GM19035 (cell line): ENCODE results near the gene NTRK3.
"Not testable (repeated sequence)": the region's sequence is repeated elsewhere in the genome, so short reads cannot be mapped to it uniquely, and the experiment has no call there.

ENCODE experiments used
- ATAC-seq: cut with Tn5 transposase; IDR thresholded peaks from one replicate; pipeline ENCODE4 v1.9.1; 2021; ENCODE audit not compliant: unreplicated experiment

Gene NTRK3

DNA sequence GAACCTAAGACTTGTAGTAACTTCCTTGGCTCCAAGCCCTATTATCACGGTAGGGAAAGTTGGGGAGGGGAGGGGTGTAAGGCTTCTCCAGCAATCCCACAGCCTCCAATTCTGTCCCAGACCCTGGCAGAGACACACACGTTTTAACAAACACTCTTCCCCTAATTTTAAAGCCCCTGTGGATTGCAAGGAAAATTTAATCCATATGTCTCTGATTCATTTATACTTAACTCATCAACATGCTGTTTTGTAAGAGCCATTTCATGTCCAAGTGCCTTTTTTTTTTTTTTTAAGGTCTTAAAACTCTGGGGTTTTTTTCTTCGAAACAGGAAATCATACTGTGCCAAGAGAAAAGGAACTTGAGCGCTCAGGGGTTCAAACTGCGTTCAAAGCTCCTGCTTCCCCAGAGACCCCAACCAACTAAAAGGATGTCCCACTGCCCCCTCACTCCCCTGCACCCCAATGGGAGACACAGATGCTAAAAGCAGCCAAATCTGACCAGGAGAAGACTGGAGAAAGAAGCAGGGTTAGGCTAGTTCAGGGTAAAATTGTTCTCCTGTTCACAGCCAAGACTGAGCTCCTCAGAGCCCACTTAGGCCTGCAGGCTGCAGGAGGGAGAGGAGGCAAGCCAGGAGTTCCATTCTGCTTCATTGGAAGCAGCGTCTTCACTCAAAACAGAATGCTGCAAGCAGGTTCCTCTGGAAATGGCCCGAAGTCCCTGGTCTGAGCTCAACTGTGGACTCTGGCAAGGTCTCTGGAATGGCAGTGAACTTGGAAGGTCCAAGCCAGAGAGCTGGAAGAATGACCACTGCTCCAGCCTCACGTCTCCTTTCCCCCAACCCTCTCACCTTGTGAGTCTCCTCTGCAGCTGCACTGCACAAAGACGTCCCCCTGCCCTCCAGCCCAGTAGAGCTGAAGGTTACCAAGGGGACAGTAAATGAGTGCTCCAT is 172.5 kb downstream of the NTRK3 start:
- ATAC-seq = no peak

DNA sequence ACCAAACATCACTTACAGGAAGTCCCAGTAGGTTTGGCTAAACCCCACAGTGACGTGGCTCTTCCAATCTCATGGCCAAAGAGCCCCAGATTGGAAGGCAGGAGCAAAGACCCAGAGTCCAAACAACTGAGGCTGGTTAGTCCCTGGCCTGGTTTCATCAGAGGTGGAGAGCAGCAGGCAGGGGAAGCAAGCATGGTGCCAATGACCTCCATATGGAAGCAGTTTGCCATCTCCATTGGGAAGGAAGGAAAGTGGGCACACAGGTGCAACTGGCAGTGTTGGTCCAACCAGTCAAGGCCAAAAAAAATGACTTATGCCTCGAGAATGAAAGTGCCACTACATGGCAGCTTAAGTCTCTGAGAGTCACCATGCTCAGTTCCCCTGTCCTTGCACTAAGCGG is 175.9 kb downstream of the NTRK3 start:
- ATAC-seq = no peak

DNA sequence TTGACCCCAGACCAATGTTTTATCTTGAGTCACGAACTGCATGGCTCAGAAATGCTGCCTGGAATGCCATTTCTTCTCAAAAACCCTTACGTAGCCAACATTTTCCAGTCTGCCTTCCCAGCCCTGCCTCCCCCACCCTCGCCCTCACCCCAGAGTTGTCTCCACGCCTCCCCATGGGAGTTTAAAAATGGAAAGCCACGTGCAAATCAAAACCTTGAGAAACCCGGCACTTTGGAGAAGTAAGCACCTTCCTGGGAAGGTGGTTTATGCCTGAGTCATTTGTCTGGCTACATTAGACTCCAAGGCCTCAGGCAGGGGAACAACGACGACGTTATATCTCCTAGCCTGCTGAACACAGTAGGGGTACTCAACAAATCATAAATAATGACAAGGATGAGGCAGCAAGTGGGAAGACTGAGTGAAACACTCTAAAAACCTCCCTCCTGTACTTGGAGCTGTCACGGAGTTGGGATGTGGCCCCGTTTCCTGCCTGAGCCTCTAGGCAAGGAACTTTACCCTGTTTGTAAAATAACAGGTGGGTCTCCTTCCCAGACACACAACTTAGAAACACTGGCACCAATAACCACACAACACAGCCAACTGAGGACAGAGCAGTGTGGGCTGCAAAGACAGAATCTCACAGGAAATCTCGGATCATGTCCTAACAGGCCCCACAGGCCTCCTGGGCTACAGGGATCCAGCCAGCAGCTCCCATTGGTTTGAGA is 179.1 kb downstream of the NTRK3 start:
- ATAC-seq = no peak

DNA sequence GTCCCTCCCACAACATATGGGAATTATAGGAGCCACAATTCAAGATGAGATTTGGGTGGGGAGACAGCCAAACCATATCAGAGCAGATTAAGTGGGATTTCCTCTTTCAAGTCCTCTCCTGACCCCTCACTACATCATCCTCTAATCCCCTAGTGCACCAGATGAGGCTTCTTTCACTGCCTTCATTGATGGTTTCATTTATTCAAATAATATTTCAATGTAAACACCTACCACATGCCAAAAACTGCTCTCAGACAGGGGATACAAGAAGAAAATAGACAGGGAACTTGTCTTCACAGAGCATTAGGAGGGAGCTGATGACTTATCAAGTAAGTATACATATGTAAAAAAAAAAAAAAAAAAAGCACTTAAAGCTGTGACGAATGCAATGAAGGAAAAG is 180.2 kb downstream of the NTRK3 start:
- ATAC-seq = no peak

DNA sequence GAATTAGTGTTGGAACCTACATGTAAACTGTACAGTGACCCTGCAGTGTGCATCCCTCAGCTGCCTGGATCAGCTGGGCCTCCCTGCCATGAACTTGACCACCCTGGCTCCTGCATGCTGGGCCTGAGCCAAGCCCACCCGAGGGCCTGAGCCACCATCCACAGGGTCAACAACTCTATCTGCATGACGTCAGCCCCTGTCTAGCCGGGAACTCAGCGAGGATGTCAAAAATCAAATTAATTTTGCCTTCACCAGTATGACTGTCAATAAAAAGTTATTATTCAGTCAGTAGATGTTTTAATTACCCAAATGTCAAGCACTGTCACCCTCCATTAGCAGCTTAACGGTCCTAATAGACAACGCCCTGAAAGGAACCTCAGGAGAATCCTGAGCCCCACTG is 181.4 kb downstream of the NTRK3 start:
- no peak for ATAC-seq

DNA sequence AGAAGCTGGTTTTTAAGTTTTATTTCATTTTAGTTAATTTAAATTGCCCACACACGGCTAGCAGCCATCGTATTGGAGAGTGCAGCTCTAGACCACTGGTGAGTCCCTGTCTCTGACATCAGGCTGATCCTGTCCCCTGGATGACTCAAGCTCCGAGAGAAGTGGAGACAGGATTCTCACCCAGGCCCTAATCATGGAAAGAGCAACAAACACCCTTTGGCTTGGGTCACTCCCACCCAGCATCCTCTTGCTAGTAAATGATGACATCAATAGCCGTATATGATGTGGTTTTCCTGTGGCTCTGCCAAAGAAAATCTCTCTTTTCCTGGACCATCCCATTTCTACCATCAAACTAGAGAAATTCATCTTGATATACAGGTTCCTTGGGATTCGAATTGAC is 182.2 kb downstream of the NTRK3 start:
- no peak for ATAC-seq

- no peak for ATAC-seq
Observed at GRCh38 chr15:88073391-88073691, 183.2 kb downstream of the NTRK3 start.

GRCh38 chr15:88072598-88073390 is 183.7 kb downstream of the NTRK3 start:
- ATAC-seq = no peak

DNA sequence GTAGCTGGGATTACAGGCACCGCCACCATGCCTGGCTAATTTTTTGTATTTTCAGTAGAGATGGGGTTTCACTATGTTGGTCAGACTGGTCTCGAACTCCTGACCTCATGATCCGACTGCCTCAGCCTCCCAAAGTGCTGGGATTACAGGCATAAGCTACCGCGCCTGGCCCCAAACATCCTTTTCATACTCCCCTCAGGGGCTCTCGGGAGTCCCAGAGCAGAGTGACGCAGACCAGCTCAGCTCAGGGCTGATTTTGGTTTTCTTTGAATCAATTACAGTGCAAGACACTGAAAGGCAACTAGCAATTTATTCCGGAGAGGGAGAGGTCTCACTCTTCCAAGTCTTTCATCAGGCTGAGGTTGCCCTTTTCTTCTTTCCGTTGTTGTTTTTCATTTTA is 184.4 kb downstream of the NTRK3 start:
- not testable (repeated sequence) for ATAC-seq

- no peak for ATAC-seq
Observed at GRCh38 chr15:88071141-88071540, 185.4 kb downstream of the NTRK3 start.

DNA sequence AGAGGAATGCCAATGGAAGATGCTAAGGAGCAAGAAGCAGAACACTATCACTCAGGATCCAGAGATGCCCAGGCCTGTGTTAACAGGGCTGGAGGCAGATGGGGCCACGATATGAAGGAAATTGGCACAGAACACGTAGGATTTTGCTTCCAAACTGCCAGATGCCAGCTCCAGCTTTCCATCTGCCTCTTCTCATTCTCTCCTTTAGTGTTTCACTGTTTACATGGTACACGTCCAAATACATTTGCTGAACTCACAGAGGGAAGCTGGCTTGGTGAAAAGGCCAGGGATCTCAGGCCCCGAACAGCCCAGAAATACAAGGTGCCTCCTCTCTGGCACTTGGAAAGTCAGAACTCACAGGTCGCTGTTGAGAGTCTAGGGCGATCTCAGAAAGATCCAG is 187.0 kb downstream of the NTRK3 start:
- ATAC-seq = no peak

- ATAC-seq = no peak
Observed at GRCh38 chr15:88067331-88067685, 189.2 kb downstream of the NTRK3 start.

GRCh38 chr15:88066636-88067330 is 189.8 kb downstream of the NTRK3 start:
- ATAC-seq = no peak

GRCh38 chr15:88061452-88061851 is 195.1 kb downstream of the NTRK3 start:
- no peak for ATAC-seq

DNA sequence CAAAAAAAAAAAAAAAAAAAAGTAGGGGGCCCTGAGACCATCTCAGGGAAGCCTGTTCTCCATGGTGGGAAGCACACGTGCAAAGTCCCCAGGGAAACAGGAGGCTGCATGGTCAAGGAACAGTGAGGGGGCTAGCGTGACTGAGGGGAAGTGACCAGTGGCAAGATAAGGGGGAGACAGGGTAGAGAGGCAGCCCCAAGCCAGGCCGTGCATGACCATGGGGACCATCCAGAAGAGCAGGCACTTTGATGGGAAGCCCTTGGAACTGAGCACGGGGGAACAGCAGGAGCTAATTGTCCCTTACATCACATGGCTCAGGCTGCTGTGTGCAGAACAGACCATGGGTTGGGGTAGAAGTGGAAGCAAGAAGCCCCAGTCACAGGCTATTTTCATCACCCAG is 196.2 kb downstream of the NTRK3 start:
- ATAC-seq = no peak

DNA sequence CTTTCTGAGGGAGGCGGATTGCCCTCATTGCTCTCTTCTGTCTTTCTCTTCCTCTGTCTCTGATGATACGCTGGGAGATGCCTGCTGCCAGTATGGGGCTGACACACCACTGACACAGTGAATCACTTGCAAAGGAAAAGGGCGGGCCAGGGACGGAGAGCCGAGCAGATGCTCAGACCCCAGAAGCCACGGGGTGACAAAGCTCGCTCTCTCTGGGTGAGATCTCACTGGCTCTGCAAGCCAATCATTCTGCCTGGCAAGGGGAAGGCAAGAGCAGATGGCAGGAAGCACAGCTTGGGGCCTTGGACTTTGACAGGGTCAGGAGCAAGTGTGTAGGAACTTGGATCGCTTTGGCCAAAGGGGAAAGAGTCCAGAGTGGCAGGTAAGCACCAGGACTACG is 198.7 kb downstream of the NTRK3 start:
- ATAC-seq = no peak

- ATAC-seq = peak; percentile 86
Observed at GRCh38 chr15:88049506-88049905, 207.0 kb downstream of the NTRK3 start.

- no peak for ATAC-seq
Observed at GRCh38 chr15:88048755-88049154, 207.8 kb downstream of the NTRK3 start.

DNA sequence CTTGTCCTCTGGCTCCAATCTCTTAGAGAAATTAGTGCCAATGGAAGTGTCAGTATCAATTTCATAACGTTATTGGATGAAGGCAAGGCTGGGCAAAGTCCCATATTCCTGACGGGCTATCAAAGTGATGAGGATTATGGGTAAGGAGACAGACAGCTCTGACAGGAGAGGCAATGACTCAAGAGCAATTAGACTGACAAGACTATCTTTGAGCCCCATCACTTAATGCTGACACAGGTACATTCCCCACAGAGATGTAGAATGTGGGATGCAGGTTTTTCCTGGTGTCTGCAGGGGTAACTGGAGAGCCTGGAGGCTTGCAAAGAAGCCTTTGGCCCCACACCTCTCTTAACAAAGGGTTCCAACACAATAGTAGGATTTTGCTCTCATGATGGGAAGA is 208.3 kb downstream of the NTRK3 start:
- no peak for ATAC-seq

- ATAC-seq = no peak
Observed at GRCh38 chr15:88046576-88047129, 209.9 kb downstream of the NTRK3 start.

DNA sequence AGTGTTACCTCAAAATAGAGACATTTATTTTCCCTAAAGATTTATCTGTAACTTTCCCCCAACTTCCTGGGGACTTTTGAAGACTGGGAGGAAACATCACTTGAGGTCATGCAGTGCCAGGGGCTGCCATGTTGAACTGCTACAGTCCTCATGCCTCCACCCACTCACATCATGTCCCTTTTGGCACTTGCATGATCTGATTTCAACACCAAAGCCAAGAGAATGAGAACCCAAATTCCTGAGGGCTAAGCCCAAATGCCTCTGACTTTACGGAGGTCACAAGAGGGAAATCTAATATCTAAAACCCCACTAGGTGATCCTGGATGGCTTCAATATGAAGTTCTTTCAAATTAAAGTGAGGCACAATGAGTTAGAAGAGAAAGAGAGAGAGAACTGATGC is 213.1 kb downstream of the NTRK3 start:
- no peak for ATAC-seq
